Immature natural killer cell (primary cell): Measurements from ENCODE around the gene DDX23. TPM values are rescaled to one million over a fixed set of nuclear protein-coding genes. Genes with fewer than 3 reads are reported as not detected.

Experiments used
- DNase-seq, 3 donors: peaks; one replicate each; pipeline ENCODE4 v3.0.0; 2022; ENCODE audit warnings: mixed read lengths in 1 of 3
- H3K27ac Mint-ChIP-seq, 6 donors: one replicate each; pipeline ENCODE4 v1.8.0; 2020; ENCODE audit warnings: mixed read lengths in 6 of 6, mild to moderate bottlenecking in 5 of 6, inconsistent platforms in 4 of 6, moderate library complexity in 3 of 6
- H3K27me3 Mint-ChIP-seq, 3 donors: one replicate each; pipeline ENCODE4 v1.8.0; 2020 to 2021; ENCODE audit warnings: low read depth in 3 of 3, mild to moderate bottlenecking in 3 of 3, mixed read lengths in 3 of 3, moderate library complexity in 3 of 3, inconsistent platforms in 1 of 3
- H3K36me3 Mint-ChIP-seq, 3 donors: one replicate each; pipeline ENCODE4 v1.8.0; 2020; ENCODE audit warnings: mixed read lengths in 3 of 3, inconsistent platforms in 2 of 3, mild to moderate bottlenecking in 2 of 3
- H3K4me1 Mint-ChIP-seq, 2 donors: one replicate each; pipeline ENCODE4 v1.8.0; 2020; ENCODE audit warnings: inconsistent platforms in 2 of 2, mild to moderate bottlenecking in 2 of 2, mixed read lengths in 2 of 2, moderate library complexity in 1 of 2
- H3K4me3 Mint-ChIP-seq, 5 donors: one replicate each; pipeline ENCODE4 v1.8.0; 2020; ENCODE audit warnings: mild to moderate bottlenecking in 5 of 5, mixed read lengths in 5 of 5, inconsistent platforms in 3 of 5, moderate library complexity in 3 of 5
- H3K9me3 Mint-ChIP-seq, 6 donors: one replicate each; pipeline ENCODE4 v1.8.0; 2020; ENCODE audit warnings: mild to moderate bottlenecking in 6 of 6, mixed read lengths in 6 of 6, inconsistent platforms in 4 of 6, moderate library complexity in 3 of 6
- polyA plus RNA-seq, 3 donors: library from polyadenylated mRNA; unstranded; fragments of 300-500 nt; fragmentation: Illumina TruSeq; gene quantifications; one replicate each; pipeline ENCODE4 v1.2.3, GENCODE V29; 2021

The DDX23 gene
- polyA plus RNA-seq, 3 donors from 2014 or later: 27.7 to 76.6 (median 37.7) TPM

DNA sequence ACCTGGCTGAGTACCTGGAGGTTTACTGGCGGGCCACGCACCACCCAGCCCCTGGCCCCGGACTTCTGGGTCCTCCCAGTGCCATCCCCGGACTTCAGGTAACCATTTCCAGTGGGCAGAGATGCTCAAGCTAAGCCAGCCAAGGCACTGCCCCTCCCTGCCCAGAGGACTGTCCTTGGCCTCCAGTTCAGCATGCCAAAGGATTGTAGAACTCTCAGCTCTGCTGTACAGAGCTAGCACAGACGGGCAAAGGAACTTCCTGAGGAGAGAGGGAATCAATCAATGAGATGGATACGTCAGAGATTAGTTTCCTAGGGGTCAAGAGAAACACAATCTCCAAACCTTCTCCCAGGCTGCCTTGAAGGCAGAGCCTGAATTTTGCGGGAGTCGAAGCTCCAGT is 24.9 kb downstream of the DDX23 start:
- Mint-ChIP-seq H3K27me3 (peaks cover 0 to 3% (median 3%) of the 10 kb centered on the region in 3 donors), H3K4me3 (no peak overlapping the region), H3K27ac (no peak overlapping the region), H3K36me3 (peaks cover 12 to 30% (median 13%) of the 10 kb centered on the region in 3 donors), H3K9me3 (no peaks in the 10 kb centered on the region), H3K4me1 (no peaks in the 10 kb centered on the region)
- DNase-seq: no peak

DNA sequence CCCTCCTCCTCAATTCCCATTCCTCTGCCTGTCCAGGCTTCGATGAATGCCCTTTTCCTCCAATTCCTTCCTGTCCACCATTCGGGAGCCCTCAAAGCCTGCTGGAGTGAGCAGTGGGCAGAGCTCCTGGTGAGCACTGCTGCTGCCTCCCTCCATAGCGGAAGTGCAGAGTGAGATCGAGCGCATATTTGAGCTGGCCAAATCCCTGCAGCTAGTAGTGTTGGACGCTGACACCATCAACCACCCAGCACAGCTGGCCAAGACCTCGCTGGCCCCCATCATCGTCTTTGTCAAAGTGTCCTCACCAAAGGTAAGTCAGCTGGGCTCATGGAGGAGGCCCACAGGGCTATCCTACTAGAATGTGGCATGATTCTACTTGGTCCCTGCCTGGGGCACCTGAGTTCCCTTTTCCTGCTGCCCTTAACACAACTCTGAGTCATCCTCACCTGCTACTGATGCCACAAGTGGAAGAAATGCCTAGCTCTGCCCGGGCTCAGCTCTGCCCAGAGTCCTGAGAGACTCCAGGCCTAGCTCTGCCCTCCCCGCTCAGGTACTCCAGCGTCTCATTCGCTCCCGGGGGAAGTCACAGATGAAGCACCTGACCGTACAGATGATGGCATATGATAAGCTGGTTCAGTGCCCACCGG is 25.6 kb downstream of the DDX23 start:
- no peaks in the 10 kb centered on the region for H3K4me1 Mint-ChIP-seq
- no peaks in the 10 kb centered on the region for H3K9me3 Mint-ChIP-seq
- DNase-seq: no peak
- H3K27ac Mint-ChIP-seq: peak overlapping the region in 1 of 6 donors; percentile 82
- H3K27me3 Mint-ChIP-seq: peaks cover 0 to 4% (median 3%) of the 10 kb centered on the region in 3 donors
- peaks cover 9 to 26% (median 10%) of the 10 kb centered on the region in 3 donors for H3K36me3 Mint-ChIP-seq
- H3K4me3 Mint-ChIP-seq: no peak overlapping the region

DNA sequence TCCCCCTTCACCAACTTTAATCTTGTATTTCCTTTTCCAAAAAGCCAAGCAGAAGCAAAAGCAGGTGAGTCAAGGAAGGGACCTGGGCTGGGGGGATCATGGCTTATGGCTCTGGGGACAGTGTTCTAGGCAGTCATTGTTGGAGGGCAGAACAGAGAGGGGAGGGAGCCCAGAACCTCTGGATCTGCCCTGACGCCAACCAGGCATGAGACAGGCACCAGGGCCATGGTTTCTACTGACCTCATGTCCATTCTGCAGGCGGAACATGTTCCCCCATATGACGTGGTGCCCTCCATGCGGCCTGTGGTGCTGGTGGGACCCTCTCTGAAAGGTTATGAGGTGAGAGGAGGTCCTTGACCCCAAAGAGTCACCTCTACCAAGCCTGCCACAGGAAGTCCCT is 27.1 kb downstream of the DDX23 start:
- Mint-ChIP-seq H3K4me3 (no peak overlapping the region), H3K36me3 (peaks cover 0 to 12% (median 6%) of the 10 kb centered on the region in 3 donors), H3K27ac (no peak overlapping the region), H3K27me3 (peaks cover 0 to 4% (median 3%) of the 10 kb centered on the region in 3 donors), H3K9me3 (no peaks in the 10 kb centered on the region), H3K4me1 (no peaks in the 10 kb centered on the region)
- no peak for DNase-seq

DNA sequence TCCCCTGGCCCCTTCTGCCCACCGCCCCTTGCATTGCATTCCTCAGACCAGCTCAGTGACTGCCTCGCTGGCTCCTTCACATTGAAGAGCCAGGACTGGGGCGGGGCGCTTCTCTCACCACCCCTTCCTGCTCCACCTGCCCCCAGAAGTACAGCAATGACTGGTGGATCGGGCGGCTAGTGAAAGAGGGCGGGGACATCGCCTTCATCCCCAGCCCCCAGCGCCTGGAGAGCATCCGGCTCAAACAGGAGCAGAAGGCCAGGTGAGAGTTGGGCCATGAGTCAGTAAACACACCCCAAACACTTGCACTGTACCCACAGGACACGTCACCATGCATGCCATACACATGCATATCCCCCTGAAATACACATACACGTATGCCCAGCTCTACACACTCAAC is 27.9 kb downstream of the DDX23 start:
- no peak for DNase-seq
- no peaks in the 10 kb centered on the region for H3K9me3 Mint-ChIP-seq
- no peak overlapping the region for H3K4me3 Mint-ChIP-seq
- peaks cover 0 to 4% (median 3%) of the 10 kb centered on the region in 3 donors for H3K27me3 Mint-ChIP-seq
- peaks cover 0 to 6% (median 5%) of the 10 kb centered on the region in 3 donors for H3K36me3 Mint-ChIP-seq
- peaks cover 0 to 1% of the 10 kb centered on the region in 2 donors for H3K4me1 Mint-ChIP-seq
- H3K27ac Mint-ChIP-seq: peak overlapping the region in 3 of 6 donors; percentile 12 to 25 (median 13)

DNA sequence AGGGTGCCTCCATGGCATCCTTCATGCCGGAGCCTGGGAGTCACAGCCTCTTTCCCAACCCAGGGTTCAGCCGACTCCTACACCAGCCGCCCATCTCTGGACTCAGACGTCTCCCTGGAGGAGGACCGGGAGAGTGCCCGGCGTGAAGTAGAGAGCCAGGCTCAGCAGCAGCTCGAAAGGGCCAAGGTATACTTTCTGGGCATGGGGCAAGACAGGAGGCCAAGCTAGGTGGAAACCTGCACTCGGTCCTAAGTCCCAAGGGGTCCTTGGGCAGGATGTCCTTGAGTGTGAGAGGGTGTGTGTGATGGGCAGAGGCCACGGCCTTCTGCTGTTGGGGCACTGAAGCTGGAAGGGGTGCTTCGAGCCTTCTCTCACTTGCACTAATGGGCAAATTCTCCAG is 28.7 kb downstream of the DDX23 start:
- DNase-seq: no peak
- H3K4me3 Mint-ChIP-seq: no peak overlapping the region
- no peaks in the 10 kb centered on the region for H3K9me3 Mint-ChIP-seq
- H3K36me3 Mint-ChIP-seq: no peaks in the 10 kb centered on the region
- H3K27ac Mint-ChIP-seq: no peak overlapping the region
- peaks cover 0 to 4% (median 2%) of the 10 kb centered on the region in 3 donors for H3K27me3 Mint-ChIP-seq
- H3K4me1 Mint-ChIP-seq: peaks cover 3 to 6% of the 10 kb centered on the region in 2 donors

DNA sequence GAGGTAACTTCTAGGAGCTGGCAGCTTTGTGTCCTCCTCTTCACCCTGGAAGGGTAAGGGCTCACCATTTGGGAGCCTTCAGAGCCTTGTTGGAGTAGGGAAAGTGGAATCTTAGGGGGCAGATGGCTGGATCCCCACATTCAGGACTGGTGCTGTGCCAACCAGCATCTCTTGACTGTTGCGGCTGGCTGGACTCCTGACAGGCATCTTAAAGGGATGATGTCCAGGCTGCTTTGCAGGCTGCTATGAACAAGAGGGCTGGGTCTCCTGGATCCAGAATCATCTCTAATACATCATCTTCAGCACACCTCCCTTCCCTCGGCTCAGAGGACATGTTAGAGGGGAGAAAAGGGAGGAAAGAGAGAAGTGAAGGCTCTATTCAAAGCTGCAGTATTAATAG is 29.3 kb downstream of the DDX23 start:
- H3K27ac Mint-ChIP-seq: peak overlapping the region in 1 of 6 donors; percentile 17
- H3K27me3 Mint-ChIP-seq: peaks cover 1 to 6% (median 3%) of the 10 kb centered on the region in 3 donors
- H3K9me3 Mint-ChIP-seq: no peaks in the 10 kb centered on the region
- no peaks in the 10 kb centered on the region for H3K36me3 Mint-ChIP-seq
- peaks cover 8% of the 10 kb centered on the region in 2 donors for H3K4me1 Mint-ChIP-seq
- no peak overlapping the region for H3K4me3 Mint-ChIP-seq
- DNase-seq: no peak

DNA sequence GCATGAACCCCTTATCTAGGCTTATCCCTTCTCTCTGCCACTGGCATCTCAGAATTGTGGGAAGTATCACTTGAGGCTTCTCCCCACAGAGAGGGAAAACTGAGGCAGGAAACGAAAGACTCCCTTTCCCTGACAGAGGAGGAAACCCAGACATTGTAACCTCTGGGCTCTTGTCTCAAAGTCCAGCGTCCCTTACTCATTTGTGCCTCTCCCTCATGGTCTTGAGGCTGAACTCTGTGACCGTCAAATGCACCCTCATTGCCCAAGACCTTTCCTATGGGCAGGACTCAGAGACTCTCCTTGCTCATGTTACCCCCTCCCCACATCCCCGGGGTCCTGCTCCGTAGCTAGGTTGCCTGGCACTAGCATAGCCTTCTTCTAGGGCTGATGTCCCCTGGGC is 29.8 kb downstream of the DDX23 start:
- no peak overlapping the region for H3K27ac Mint-ChIP-seq
- H3K9me3 Mint-ChIP-seq: no peaks in the 10 kb centered on the region
- no peak overlapping the region for H3K4me3 Mint-ChIP-seq
- H3K27me3 Mint-ChIP-seq: peaks cover 1 to 9% (median 3%) of the 10 kb centered on the region in 3 donors
- DNase-seq: no peak
- H3K4me1 Mint-ChIP-seq: peaks cover 13 to 14% of the 10 kb centered on the region in 2 donors
- no peaks in the 10 kb centered on the region for H3K36me3 Mint-ChIP-seq

DNA sequence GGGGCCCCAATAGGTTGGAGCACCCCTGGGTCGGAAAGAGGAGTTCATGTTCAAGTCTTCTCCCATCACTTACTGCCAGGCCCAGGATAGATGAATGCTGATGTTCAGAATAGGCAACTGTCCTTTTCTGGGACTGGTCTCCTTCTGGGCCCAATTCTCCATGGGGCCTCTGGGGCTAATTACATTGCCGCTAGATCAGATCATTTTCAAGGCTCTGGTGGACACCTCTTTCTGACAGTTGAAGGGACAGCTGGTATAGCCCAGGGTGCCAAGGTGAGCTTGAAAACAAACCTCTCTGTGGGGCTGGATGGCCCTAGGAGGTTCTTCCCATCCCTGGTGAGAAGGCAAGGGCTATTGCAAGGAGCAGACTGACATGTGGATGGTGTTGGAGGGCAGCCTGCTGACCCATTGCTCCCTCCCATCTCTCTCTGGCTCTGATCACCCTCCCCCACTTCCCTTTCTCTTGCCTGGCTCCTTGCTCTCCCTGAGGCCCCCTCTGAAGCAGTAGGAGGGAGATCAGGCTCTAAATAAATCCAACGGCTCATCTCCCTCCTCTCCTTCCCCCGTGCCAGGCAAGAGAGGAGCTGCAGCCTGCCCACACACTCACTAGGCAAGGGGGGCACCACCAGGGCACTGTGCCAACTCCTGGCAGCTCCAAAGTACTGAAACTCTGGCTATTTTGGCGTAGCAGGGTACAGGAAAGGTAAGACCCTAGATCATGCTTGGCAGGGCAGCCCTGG is 31.8 kb downstream of the DDX23 start:
- DNase-seq: no peak
- Mint-ChIP-seq H3K27me3 (peaks cover 3 to 13% (median 4%) of the 10 kb centered on the region in 3 donors), H3K4me1 (peaks cover 28 to 31% of the 10 kb centered on the region in 2 donors), H3K27ac (no peak overlapping the region), H3K4me3 (peak overlapping the region in 3 of 5 donors; percentile 18 to 86 (median 86)), H3K9me3 (no peaks in the 10 kb centered on the region), H3K36me3 (no peaks in the 10 kb centered on the region)

DNA sequence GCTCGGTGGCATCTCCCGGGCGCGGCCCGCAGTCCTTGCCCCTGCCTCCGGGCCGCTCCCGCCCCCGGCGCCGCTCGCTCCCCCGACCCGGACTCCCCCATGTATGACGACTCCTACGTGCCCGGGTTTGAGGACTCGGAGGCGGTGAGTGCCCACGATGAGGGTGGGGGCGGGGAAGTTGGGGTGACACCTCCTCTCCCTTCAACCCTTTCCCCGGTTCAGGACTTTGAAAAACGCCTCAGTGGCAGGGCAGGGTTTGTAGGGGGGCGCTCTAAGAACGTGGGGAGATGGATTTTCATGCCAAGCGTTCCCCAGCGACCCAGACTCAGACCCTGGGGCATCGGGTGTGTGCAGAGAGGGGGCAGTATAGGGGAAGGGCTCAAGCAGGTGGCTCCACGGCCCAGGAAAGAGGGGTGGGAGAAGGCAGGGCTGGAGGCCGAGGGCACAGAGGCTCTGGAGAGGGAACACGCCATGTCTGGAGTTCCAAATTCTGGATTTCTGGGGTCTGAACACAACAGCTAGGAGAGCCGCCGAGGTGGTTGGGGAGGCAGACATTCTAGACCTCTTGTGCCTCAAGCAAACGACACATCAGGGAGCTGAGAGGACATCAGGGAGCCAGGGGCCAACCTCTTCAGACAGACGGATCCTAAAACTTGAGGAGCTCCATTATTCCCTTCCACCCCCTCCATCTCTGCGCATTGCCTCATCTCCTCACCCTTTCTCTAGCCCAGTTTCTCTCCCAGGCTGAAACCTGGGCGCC is 33.0 kb downstream of the DDX23 start:
- DNase-seq: peak; percentile 18 to 37 (median 26)
- H3K27me3 Mint-ChIP-seq: peaks cover 3 to 13% (median 4%) of the 10 kb centered on the region in 3 donors
- H3K9me3 Mint-ChIP-seq: no peaks in the 10 kb centered on the region
- H3K4me1 Mint-ChIP-seq: peaks cover 31 to 34% of the 10 kb centered on the region in 2 donors
- H3K36me3 Mint-ChIP-seq: no peaks in the 10 kb centered on the region
- peak overlapping the region in 3 of 6 donors; percentile 22 to 70 (median 69) for H3K27ac Mint-ChIP-seq
- H3K4me3 Mint-ChIP-seq: peak overlapping the region; percentile 81 to 86 (median 85)

DNA sequence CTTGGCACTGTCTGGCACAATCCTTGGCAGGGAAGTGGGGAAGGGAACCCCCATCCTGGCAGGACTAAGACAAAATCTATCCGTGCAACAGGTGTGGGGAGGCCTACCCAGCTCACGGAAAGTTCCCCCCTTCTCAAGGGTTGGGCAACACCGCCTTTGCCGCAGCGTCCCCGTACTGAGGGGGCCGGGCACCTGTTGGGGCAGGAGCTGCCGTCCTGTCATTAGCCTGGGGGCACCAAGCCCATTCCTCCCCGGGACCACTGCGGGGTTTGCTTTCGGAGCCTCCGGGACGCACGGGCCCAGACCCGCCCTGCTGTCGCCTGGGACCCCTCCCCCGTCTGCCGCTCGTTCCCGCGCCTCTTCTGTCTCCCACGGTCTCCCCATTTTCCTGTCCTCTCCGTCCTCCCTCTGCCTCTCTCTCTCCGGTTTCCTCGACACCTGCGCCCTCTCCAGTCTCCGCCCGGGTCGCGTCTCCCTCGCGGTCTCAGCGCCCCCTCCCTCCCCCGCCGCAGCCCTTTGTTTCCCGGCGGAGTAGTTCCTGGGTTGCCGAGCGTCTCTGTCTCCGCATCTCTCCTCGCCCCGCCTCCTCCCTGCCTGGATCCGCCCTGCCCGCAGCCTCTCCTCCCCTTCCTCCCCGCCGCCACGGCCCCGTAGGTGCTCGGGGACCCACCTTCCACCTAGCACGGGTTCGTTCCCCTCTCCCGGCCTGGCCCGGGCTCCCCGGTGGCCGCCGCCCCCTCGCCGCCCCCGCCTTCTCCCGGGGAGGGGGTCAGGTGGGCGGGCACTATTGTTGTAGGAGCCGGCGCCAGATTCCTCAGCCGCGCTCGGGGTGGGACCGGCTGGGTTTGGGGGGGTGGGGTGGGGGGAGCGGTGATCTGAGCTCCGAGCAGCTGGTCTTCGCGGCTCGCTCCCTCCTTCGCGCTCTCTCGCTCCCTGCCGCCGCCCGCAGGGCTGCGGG is 33.8 kb downstream of the DDX23 start, which contains the start of gene CACNB3:
TSS of gene CACNB3 (plus strand) at position 624 of the 958 bp plus-strand sequence. CDS start 434 bp downstream, outside the sequence.
- no peaks in the 10 kb centered on the region for H3K9me3 Mint-ChIP-seq
- peak within 1 kb of the TSS; percentile 85 to 98 (median 87) for H3K4me3 Mint-ChIP-seq
- no peaks in the 10 kb centered on the region for H3K36me3 Mint-ChIP-seq
- H3K27ac Mint-ChIP-seq: peak within 1 kb of the TSS in 5 of 6 donors; percentile 40 to 82 (median 78)
- peaks cover 34 to 35% of the 10 kb centered on the region in 2 donors for H3K4me1 Mint-ChIP-seq
- peak; percentile 60 to 72 (median 69) for DNase-seq
- peaks cover 3 to 13% (median 4%) of the 10 kb centered on the region in 3 donors for H3K27me3 Mint-ChIP-seq

DNA sequence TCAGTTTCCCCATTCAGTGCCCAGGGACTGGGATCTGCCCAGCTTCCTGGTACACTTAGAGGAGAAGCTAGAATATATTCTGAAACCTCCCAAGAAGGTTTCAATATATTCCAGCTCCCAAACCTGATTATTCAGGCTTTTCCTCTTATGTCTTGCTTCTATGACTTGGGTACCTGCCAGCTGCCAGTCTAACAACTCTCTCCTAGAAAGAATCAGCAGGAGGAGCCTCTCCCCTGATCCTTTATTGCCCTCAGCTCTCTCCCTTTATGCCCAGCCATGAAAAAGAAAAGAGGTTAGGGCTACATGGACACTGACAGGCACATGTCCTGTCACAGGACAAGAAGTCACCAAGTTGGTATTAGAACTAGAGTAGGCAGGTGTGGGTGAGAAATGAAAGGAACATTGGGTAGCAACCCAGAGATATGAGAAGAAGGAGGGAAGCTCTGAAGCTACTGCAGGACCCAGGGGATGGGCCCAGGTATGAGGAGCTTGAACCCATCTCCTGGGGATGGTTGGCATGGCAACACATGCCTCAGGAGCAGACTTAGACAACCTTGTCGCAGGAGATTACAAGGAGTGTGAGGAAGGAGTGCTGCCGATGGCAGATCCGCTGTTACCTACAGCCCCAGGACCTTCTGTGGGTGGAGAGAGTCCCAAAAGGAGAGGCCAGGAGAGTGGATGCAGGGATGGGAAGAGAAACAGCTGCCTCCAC is 35.7 kb downstream of the DDX23 start:
- Mint-ChIP-seq H3K9me3 (no peaks in the 10 kb centered on the region), H3K27ac (peak overlapping the region in 2 of 6 donors; percentile 62 to 78), H3K36me3 (no peaks in the 10 kb centered on the region), H3K27me3 (peaks cover 3 to 9% (median 4%) of the 10 kb centered on the region in 3 donors), H3K4me3 (peak overlapping the region; percentile 84 to 98 (median 90)), H3K4me1 (peaks cover 34 to 35% of the 10 kb centered on the region in 2 donors)
- no peak for DNase-seq
